ENCODE results near the gene TMEM138.

TMEM138 gene

DNA sequence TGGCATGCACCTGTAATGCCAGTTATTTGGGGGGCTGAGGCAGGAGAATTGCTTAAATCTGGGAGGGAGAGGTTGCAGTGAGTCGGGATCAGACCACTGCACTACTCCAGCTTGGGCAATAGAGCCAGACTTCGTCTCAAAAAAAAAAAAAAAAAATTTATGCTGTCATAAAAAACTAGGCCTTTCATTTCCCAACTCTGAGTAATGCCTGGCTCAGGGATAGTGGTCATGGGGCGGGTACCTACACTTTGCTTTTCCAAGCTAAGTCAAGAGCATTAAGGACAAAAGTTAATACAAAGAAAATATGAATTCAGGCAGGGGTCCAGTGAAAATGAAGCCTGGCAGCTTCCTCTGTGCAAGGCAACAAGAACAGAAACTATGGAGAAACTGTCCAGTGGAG lies 51.3 kb downstream of the TMEM138 start:
- no peak for DNase-seq

GRCh38 chr11:61414547-61414946 lies 52.4 kb downstream of the TMEM138 start:
- DNase-seq: no peak

DNA sequence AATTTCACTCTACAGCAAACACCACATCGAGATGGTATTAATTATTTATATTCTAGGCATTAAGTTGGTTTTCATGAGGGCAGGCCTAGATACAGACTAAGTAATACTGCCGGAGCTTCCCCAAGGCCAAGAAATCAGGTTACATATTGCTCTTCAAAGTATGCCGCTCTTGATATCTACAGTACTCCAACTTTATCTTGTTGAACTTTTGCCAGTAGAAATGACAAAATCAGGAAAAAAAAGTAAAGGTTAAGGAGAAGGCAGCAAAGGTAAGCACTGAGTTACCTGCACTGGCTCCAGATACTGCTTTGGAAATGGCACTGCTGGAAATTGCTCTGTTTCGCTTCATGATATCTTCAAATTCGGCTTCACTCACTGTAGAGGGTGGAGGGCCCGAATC lies 53.2 kb downstream of the TMEM138 start:
- no peak for DNase-seq

- no peak for DNase-seq
Measured at GRCh38 chr11:61416941-61417340, 54.8 kb downstream of the TMEM138 start.

GRCh38 chr11:61417670-61418069 lies 55.5 kb downstream of the TMEM138 start:
- DNase-seq: no peak

DNA sequence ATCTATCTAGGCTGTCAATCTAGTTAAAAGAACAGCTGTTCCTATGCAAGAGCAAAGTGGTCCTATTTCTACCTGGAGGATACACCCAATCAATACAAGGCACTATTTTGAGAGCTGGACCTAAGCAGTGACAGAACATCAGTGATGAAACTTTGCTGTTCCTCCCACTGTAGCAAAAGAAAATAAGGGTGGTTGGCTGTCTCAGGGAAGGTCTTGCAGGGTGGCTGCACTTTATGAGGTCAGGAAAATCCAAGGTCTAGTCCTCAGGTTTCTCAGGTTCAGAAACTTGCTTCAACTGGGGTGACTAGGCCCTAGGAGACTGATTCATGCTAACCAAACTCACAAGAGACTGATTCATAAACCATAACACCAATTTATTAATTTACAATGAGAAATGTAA lies 56.0 kb downstream of the TMEM138 start:
- DNase-seq: no peak
